Upper lobe of left lung (tissue), 6 donors: ENCODE results near the gene CD83. TPM values are rescaled to one million over a fixed set of nuclear protein-coding genes. Genes with fewer than 3 reads are reported as not detected.

Source experiments
- ATAC-seq, 2 donors: fragments of 200-7000 bp; cut with Tn5 transposase; one replicate each; pipeline ENCODE4 v1.9.1; 2022; ENCODE audit warnings: mild to moderate bottlenecking in 2 of 2, moderate library complexity in 2 of 2; ENCODE audit not compliant: low FRiP score in 2 of 2
- DNase-seq, 2 donors: peaks; one replicate each; pipeline ENCODE4 v3.0.0-alpha.2; 2019 to 2020
- H3K27ac ChIP-seq, 4 donors: fragments of 200-600 bp; sonication (generic); one replicate each; pipeline ENCODE4 v1.5.1; 2016 to 2019
- H3K27me3 ChIP-seq, 4 donors: fragments of 200-600 bp; sonication (generic); one replicate each; pipeline ENCODE4 v1.5.1; 2017 to 2019
- H3K36me3 ChIP-seq, 4 donors: fragments of 200-600 bp; sonication (generic); one replicate each; pipeline ENCODE4 v1.5.1; 2016 to 2019
- H3K4me1 ChIP-seq, 4 donors: fragments of 200-600 bp; sonication (generic); one replicate each; pipeline ENCODE4 v1.5.1; 2018 to 2019
- H3K4me3 ChIP-seq, 4 donors: fragments of 200-600 bp; sonication (generic); one replicate each; pipeline ENCODE4 v1.5.1; 2017 to 2019; ENCODE audit warnings: mild to moderate bottlenecking in 2 of 4, moderate library complexity in 1 of 4
- H3K9me3 ChIP-seq, 4 donors: fragments of 200-600 bp; sonication (generic); one replicate each; pipeline ENCODE4 v1.5.1; 2018 to 2019
- CTCF ChIP-seq, 6 experiments: fragments of 450-650 bp in 4 of 6; fragments of 200-600 bp in 2 of 6; sonication (generic) in 2 of 6; IDR thresholded peaks; one replicate each; pipeline ENCODE4 v1.5.1; 2016 to 2019; ENCODE audit warnings: antibody characterized with exemption in 6 of 6
- EP300 ChIP-seq, 4 donors: sonication (generic); formaldehyde crosslinking; IDR thresholded peaks; one replicate each; pipeline ENCODE4 v1.5.1; 2017; ENCODE audit warnings: antibody characterized with exemption in 4 of 4, control low read depth in 2 of 4
- POLR2A ChIP-seq, 4 donors: fragments of 450-650 bp; IDR thresholded peaks; one replicate each; pipeline ENCODE4 v1.5.1; 2016 to 2017; ENCODE audit warnings: antibody characterized with exemption in 4 of 4, mild to moderate bottlenecking in 2 of 4
- POLR2AphosphoS5 ChIP-seq, 2 donors: sonication (generic); formaldehyde crosslinking; IDR thresholded peaks; one replicate each; pipeline ENCODE4 v1.5.1; 2017; ENCODE audit warnings: antibody characterized with exemption in 2 of 2
- WGBS, 2 donors: methylation state at CpG; one replicate each; pipeline ENCODE4 v1.1.5; 2017 to 2018; 5-methylcytosine and 5-hydroxymethylcytosine counted together
- total RNA-seq, 6 donors: library from RNA; depleted of rRNA in 4 of 6; stranded (reverse); fragments of >200 nt in 4 of 6; gene quantifications; one replicate each; pipeline versions ENCODE4 v1.1.0 to v1.2.1, GENCODE V29; 2016 to 2021
- donor health status: DM: no; HTN: no; CAD: no; lungs with moderate emphysema.
- donor health status: DM: no; HTN: yes; CAD: no; lungs with severe emphysema.

The CD83 gene
- total RNA-seq, 6 donors from 2014 or later, result 13.6 to 40.6 (median 21.5) TPM

- peaks cover 2 to 21% (median 15%) of the 10 kb centered on the region in 4 donors for H3K4me1 ChIP-seq
- DNase-seq (no peak), ATAC-seq (no peak)
- peaks cover 0 to 9% (median 5%) of the 10 kb centered on the region in 4 donors for H3K9me3 ChIP-seq
- H3K36me3 ChIP-seq, result no peaks in the 10 kb centered on the region
- no peak overlapping the region for H3K4me3 ChIP-seq
- no peaks in the 10 kb centered on the region for H3K27me3 ChIP-seq
- 64 to 86% methylated on average over 1 of the region's 1 CpG for WGBS, 2 donors
- H3K27ac ChIP-seq, result no peak overlapping the region
- TF ChIP-seq EP300 (IDR thresholded peaks at IDR 0.05) (no peak), POLR2AphosphoS5 (IDR thresholded peaks at IDR 0.05) (no peak), POLR2A (IDR thresholded peaks at IDR 0.05) (no peak), CTCF (IDR thresholded peaks at IDR 0.05) (no peak)
Measured at GRCh38 chr6:14105547-14105946, 12.0 kb upstream of the CD83 start.

- Histone ChIP-seq H3K27me3 (no peaks in the 10 kb centered on the region), H3K4me1 (peaks cover 2 to 21% (median 15%) of the 10 kb centered on the region in 4 donors), H3K4me3 (no peak overlapping the region), H3K27ac (no peak overlapping the region), H3K9me3 (peaks cover 0 to 9% (median 5%) of the 10 kb centered on the region in 4 donors), H3K36me3 (no peaks in the 10 kb centered on the region)
- no peak for DNase-seq
- TF ChIP-seq CTCF (IDR thresholded peaks at IDR 0.05) (no peak), POLR2AphosphoS5 (IDR thresholded peaks at IDR 0.05) (no peak), EP300 (IDR thresholded peaks at IDR 0.05) (no peak), POLR2A (IDR thresholded peaks at IDR 0.05) (no peak)
- no peak for ATAC-seq
Measured at GRCh38 chr6:14107000-14107399, 10.6 kb upstream of the CD83 start.

- 86 to 87% methylated on average over 5 of the region's 5 CpGs for WGBS, 2 donors
- DNase-seq (no peak), ATAC-seq (no peak)
- peaks cover 0 to 9% (median 5%) of the 10 kb centered on the region in 4 donors for H3K9me3 ChIP-seq
- H3K27ac ChIP-seq, result peak overlapping the region in 3 of 4 donors; percentile 61 to 75 (median 69)
- TF ChIP-seq EP300 (IDR thresholded peaks at IDR 0.05) (no peak), POLR2AphosphoS5 (IDR thresholded peaks at IDR 0.05) (no peak), CTCF (IDR thresholded peaks at IDR 0.05) (no peak), POLR2A (IDR thresholded peaks at IDR 0.05) (no peak)
- H3K36me3 ChIP-seq, result no peaks in the 10 kb centered on the region
- H3K27me3 ChIP-seq, result no peaks in the 10 kb centered on the region
- H3K4me3 ChIP-seq, result no peak overlapping the region
- peaks cover 2 to 21% (median 15%) of the 10 kb centered on the region in 4 donors for H3K4me1 ChIP-seq
Measured at GRCh38 chr6:14107711-14108494, 9.7 kb upstream of the CD83 start.

GRCh38 chr6:14108571-14109410 lies 8.8 kb upstream of the CD83 start:
- ATAC-seq (peak; percentile 94 to 95), DNase-seq (peak in 1 of 2 donors; percentile 96)
- Histone ChIP-seq H3K27me3 (no peaks in the 10 kb centered on the region), H3K27ac (peak overlapping the region in 3 of 4 donors; percentile 61 to 75 (median 69)), H3K4me3 (no peak overlapping the region), H3K36me3 (no peaks in the 10 kb centered on the region), H3K9me3 (peaks cover 0 to 9% (median 5%) of the 10 kb centered on the region in 4 donors), H3K4me1 (peaks cover 2 to 21% (median 15%) of the 10 kb centered on the region in 4 donors)
- TF ChIP-seq CTCF (IDR thresholded peaks at IDR 0.05), result no peak
- TF ChIP-seq POLR2A (IDR thresholded peaks at IDR 0.05), result peak in 1 of 4 donors; percentile 47
- TF ChIP-seq POLR2AphosphoS5 (IDR thresholded peaks at IDR 0.05), result peak; percentile 11 to 20
- peak in 1 of 4 donors; percentile 25 for TF ChIP-seq EP300 (IDR thresholded peaks at IDR 0.05)
- 37 to 46% methylated on average over 14 of the region's 14 CpGs for WGBS, 2 donors
